HG03045 (cell line): ENCODE measurements around the gene MT1E.
"Not testable (repeated sequence)": the region's sequence is repeated elsewhere in the genome, so short reads cannot be mapped to it uniquely, and the experiment has no call there.

ENCODE experiments used
- ATAC-seq: cut with Tn5 transposase; IDR thresholded peaks from one replicate; pipeline ENCODE4 v1.9.1; 2021; ENCODE audit warnings: mild to moderate bottlenecking, moderate library complexity; ENCODE audit not compliant: unreplicated experiment

Gene MT1E

GRCh38 chr16:56606476-56607108, 19.0 kb upstream of the MT1E start:
- ATAC-seq, result no peak

DNA sequence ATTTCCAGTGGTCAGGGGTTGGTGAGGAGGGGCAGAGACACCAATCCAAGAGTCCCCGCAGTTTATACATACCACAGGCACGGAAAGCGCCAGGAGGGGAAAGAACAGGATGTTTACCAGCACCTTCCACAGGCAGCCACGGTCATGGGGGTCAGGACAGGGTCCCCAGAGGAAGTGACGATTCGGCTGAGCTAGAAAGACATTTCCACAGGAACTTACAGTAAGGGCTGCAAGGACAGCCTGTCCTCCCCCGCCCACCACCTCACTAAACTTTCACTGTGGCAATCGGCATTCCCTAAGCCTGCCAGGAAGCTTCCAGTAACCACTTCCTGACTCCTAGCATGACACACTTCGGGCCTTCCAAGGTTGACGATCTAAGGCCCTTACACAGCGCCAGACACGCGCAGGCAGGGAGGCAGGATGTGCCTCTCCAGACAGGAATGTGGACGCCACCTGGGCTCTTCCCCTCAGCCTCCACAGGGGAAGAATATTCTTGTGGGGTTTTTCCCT, 18.4 kb upstream of the MT1E start:
- no peak for ATAC-seq

DNA sequence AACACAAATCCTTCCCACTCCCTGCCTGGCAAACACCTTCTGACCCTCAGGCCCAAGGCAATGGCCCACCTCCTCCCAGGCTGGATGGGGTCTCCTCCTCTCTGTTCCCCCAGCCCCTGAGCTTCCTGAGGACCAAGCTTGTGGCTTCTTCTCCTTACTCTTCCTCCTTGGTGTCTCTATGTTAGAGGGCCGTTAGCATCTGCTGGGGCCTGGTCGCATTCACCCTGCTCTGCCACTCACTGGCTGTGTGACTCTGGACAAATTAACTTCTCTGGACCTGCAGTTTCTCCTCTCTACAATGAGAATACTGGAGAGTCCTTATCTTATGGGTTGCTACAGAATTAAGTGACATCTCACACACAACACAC, 17.9 kb upstream of the MT1E start:
- ATAC-seq, result no peak

DNA sequence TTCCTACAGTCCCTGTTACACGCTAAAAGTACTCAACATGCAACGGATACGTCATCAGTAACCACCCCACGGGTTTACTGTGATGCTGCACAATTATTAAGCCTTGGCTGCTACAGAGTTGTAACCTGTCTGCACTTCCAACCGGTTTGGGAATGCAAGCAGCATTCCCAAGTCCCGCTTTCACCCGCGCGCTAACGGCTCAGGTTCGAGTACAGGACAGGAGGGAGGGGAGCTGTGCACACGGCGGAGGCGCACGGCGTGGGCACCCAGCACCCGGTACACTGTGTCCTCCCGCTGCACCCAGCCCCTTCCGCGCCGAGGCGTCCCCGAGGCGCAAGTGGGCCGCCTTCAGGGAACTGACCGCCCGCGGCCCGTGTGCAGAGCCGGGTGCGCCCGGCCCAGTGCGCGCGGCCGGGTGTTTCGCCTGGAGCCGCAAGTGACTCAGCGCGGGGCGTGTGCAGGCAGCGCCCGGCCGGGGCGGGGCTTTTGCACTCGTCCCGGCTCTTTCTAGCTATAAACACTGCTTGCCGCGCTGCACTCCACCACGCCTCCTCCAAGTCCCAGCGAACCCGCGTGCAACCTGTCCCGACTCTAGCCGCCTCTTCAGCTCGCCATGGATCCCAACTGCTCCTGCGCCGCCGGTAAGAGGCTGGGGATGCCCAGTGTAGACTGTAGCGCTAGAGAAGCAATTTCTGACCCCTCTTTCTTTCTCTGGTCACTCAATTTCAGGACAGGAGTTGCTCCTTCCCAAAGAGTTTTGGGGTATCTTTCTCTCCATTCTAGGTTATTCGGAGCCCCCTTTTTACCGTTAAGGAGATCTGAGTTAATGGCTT, 17.3 kb upstream of the MT1E start, which contains the start of gene MT2A:
MT2A (plus strand) TSS at position 542 of the 833 bp plus-strand sequence; CDS start at position 614, 72 bp downstream.
- ATAC-seq, result peak; percentile 89

DNA sequence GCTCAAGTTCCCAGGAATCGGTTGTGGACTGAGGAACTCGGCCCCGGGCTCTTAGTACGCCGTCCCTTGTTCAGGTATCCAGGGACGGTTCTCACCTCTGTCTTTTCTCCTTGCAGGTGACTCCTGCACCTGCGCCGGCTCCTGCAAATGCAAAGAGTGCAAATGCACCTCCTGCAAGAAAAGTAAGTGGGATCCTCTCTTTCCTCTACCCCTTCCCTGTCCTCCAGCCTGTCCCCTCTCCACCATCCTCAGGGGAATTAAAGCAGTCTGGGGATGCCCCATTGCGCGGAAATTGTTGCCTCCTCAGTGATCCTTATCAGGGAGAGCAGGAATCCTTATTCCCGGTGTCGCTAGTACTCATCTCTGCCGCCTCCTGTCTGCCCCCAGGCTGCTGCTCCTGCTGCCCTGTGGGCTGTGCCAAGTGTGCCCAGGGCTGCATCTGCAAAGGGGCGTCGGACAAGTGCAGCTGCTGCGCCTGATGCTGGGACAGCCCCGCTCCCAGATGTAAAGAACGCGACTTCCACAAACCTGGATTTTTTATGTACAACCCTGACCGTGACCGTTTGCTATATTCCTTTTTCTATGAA, 16.6 kb upstream of the MT1E start:
- no peak for ATAC-seq

DNA sequence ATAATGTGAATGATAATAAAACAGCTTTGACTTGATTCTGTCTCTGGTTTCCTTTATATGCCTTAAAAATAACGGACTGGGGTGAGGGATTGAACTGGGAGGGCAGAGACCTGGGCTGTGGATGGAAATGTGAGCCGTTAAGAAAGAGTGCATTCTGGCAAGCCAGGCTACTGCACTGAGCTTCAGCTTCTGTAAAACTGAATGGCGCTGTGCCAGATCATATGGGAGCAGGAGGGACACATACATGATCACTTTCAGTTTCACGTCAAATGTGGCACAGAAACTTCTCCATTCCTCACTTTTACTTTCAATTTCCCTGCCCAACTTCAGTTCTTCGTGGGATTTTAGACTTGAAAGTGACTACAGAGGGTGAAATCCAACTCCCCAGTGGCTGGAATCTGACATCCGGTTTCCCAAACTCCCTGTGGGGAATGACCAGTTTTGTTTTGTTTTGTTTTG, 16.1 kb upstream of the MT1E start:
- ATAC-seq, result peak; percentile 31

GRCh38 chr16:56610017-56610608, 15.5 kb upstream of the MT1E start:
- ATAC-seq, result no peak

GRCh38 chr16:56610609-56611111, 14.9 kb upstream of the MT1E start:
- ATAC-seq, result no peak

- ATAC-seq, result no peak
Measured at GRCh38 chr16:56611281-56611833, 14.2 kb upstream of the MT1E start.

DNA sequence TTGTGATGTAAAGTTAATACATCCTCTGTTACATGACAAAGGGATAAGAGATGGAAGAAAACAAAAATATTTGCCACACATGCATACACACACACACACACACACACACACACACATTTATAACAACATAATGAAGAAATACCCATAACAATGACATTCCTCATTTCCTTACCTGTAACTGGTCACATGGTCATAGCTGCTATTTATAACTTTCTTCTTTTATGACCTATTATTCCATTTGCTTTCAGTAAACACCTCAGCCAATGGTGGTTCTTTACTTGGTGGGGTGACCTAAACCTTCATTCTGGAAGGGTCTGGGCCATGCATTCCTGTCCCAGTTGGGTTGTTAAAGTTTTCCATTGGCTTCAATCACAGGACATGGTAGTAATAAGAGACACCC, 11.9 kb upstream of the MT1E start:
- ATAC-seq, result no peak

DNA sequence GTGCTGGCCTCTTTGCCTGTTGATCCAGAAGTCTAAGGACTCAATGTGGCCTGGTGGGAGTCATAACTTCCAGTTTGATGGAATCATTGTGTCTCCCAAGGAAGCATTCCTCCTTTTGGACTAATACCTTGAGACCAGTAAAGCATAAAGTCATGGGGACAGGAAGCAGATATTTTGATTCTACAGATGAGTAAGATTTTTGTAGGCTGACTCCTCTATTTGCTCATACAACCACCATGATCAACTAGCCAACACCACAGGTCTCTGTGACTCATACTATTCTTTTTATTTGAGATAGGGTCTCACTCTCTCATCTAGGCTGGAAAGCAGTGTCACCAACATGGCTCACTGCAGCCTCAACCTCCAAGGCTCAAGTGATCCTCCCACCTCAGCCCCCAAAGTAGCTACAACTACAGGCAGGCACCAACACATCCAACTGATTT, 11.0 kb upstream of the MT1E start:
- ATAC-seq, result no peak

DNA sequence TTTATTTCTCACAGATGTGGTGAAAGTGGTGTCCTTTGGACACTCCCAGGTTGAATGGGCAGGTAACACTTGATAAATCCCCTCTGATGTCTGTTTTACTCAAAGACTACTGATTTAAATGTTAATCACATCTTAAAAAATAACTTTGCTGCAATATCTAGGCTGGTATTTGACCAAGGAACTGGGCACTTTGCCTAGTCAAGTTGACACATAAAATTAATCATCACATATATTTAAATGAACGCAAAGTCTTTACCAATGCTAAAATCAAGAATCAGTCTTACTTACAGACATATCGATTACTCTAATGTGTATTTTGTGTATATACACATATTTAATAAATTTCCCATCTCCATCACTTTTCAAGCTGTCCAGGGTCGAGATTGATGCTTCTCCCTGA, 10.2 kb upstream of the MT1E start:
- no peak for ATAC-seq

DNA sequence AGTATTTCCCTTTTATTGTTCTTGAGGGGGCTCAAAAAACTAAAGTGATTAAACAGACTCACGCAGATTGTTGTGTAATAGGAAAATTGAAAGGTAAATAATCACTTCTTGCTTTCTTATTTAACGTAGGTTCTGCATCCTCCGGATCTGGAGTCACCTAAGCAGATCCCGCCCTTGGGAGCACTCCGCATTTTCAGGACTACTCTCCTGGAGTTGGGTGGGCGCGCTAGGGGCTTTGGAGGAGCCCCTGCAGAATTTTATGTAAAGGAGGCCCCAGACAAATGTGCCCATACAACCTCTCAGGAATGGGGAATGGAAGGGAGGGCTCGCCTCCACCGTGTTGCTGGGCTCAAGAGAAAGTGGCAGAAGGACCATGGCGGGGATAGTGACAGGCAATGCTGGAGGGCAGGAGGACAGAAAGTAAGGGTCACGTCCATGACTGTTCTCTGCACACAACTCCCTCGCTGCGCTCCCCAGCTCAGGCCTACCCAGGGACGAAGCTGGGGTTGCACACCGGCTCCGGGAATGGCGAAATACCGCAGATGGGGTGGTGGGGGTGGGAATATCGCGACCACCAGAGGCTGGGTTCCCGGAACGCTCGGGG, 8.9 kb upstream of the MT1E start:
- ATAC-seq, result no peak

DNA sequence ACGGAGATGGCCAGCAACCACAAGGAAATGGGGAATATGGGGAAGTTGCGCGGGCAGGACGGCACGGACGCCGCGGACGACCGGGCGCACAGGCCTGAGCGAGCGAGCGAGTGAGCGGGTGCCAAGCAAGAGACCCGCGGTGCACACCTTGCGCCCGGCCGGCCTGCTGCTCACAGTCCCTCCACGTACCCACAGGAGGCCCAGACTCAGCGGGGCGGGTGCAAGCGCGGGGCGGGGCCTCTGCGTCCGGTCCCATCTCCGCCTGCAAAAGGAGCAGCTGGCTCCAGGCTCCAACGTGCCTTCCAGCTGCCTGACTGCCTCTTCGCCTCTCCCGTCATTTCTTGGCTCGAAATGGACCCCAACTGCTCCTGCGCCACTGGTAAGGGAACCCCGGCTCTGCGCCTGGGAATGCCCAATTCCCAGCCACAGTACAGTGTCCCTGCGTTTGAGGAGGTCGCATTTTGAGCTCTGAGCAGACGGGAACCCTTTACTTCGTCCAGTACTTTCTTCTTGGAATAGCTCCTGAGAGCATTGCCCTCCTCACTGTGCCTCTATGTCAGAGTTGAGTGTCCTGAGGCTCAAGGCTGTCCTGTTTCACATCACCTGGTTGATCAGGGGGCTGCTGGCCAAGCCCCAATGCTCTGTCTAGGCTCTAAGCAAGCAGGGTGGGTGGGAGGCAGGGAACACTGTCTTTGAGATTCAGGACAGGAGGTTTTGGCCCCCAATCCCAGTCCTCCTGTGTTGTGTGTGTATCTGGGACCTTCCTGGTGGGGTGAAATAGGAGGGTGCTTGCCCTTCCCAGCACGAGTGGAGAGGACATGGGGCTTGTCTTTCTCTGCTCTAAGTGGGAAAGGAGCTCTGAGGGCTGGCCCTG, 8.1 kb upstream of the MT1E start:
- ATAC-seq, result no peak

- ATAC-seq, result no peak
Measured at GRCh38 chr16:56618138-56618537, 7.4 kb upstream of the MT1E start.

DNA sequence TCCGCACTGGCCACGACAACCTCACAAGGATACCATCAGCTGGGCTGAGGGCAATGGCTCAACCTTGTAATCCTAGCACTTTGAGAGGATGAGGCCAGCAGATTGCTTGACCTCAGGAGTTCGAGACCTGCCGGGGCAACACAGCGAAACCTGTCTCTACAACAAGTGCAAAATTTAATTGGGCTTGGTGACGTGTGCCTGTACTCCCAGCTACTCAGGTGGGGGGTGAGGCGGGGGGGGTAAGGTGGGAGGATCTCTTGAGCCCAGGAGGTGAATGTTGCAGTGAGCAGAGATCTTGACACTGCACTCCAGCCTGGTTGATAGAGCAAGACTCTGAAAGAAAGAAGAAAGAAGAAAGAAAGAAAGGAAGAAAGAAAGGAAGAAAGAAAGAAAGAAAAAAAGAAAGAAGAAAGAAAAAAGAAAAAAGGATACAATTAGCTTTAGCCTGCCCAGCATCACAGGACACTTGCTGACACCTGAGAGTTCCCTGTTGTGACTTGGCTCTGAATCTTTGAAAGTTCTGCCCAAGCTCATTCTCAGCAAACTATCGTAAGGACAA, 5.2 kb upstream of the MT1E start:
- no peak for ATAC-seq

DNA sequence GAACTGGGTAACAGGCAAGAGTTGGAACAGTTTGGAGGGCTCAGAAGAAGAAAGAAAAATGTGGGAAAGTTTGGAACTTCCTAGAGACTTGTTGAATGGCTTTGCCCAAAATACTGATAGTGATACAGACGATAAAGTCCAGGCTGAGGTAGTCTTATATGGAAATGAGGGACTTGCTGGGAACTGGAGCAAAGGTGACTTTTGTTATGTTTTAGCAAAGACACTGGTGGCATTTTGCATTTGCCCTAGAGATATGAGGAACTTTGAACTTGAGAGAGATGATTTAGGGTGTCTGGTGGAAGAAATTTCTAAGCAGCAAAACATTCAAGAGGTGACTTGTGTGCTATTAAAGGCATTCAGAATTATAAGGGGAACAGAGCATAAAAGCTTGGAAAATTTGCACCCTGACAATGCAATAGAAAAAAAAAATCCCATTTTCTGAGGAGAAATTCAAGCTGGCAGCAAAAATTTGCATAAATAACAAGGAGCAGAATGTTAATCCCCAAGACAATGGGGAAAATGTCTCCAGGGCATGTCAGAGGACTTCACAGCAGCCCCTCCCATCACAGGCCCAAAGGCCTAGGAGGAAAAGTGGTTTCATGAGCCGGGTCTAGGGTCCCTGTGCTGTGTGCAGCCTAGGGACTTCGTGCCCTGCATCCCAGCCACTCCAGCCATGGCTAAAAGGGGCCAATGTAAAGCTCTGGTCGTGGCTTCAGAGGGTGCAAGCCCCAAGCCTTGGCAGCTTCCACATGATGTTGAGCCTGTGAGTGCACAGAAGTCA, 3.7 kb upstream of the MT1E start:
- not testable (repeated sequence) for ATAC-seq

DNA sequence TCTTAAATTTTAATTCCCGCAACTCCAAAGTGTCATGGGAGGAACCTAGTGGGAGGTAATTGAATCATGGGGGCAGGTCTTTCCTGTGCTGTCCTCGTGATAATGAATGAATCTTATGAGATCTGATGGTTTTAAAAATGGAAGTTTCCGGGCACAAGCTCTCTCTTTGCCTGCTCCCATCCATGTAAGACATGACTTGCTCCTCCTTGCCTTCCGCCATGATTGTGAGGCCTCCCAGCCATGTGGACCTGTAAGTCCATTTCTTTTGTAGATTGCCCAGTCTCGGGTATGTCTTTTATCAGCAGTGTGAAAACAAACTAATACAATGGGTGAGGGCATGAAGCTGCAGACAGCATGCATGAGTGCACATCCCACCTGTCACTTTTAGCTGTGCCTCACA, 2.4 kb upstream of the MT1E start:
- ATAC-seq, result not testable (repeated sequence)
